ENCODE measurements around the gene ELOVL6. TPM values are rescaled to one million over a fixed set of nuclear protein-coding genes. Genes with fewer than 3 reads are reported as not detected.

Gene ELOVL6
- total and polyA plus RNA-seq, 10 of the 15 experiments (the other 5 are each of a cell fraction or from before 2014, with no cell fraction given) = 3.9 to 33.5 (median 8.1) TPM

GRCh38 chr4:110107866-110108265, 90.5 kb downstream of the ELOVL6 start (continued):
- TF ChIP-seq EP300 (IDR thresholded peaks at IDR 0.05; ENCODE audit: borderline replicate concordance in 1 of 2, control insufficient read depth in 1 of 2, low read depth in 2 of 2, low read length in 2 of 2) (no peak), POLR2A (IDR thresholded peaks at IDR 0.05; ENCODE audit: low read depth, low read length) (no peak), ZZZ3 (IDR thresholded peaks at IDR 0.05; ENCODE audit: control insufficient read depth, insufficient read length, low read depth) (no peak), NFYB (IDR thresholded peaks at IDR 0.05; ENCODE audit: insufficient read depth, low read depth, low read length) (no peak), TCF3 (IDR thresholded peaks at IDR 0.05; ENCODE audit: borderline replicate concordance, insufficient read depth, low read depth, low read length) (no peak), PBX3 (IDR thresholded peaks at IDR 0.05; ENCODE audit: insufficient replicate concordance, low read depth, low read length) (no peak)

DNA sequence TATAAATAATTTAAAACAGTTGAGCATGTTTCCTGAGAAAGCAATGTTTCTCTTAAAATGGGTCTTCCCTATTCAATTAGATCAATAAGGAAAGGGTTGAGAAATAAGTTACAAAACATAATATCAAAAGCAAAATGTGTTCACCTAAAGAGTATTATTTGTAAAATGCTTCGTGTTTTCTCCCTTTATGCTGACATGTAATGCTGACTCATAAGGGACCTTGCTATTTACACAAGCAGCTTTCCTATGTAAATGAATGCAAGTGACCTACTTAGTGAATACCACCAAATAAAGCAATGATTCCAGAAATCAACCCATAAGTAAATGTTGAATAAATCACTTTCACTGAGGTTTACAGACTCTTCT, 91.5 kb downstream of the ELOVL6 start:
- ChIA-PET POLR2A (no interaction called here), RAD21 (ENCODE audit: unreplicated experiment) (interaction anchor here (1.0 to 3.0 kb wide), 4 partner anchors 30 to 92 kb away, joined by 3 to 11 read pairs (median 4); no protein-coding TSS in a partner anchor), CTCF (interaction anchor here (1.4 to 3.5 kb wide), 2 partner anchors 51 to 56 kb away, joined by 4 to 22 read pairs; no protein-coding TSS in a partner anchor), SMC1A (ENCODE audit: uncharacterized antibody, unreplicated experiment) (interaction anchor here (1.4 to 2.4 kb wide), 2 partner anchors 13 to 48 kb away, joined by 3 to 8 read pairs; no protein-coding TSS in a partner anchor)
- peaks cover 26% of the 10 kb centered on the region for H3K4me1 ChIP-seq (ENCODE audit: control insufficient read depth, insufficient read depth, low read length)
- 4% methylated on average over 1 of the region's 1 CpG for WGBS (ENCODE audit: insufficient coverage, insufficient replicate concordance, low lambda C conversion rate, missing lambda C conversion rate)
- H3K36me3 ChIP-seq (ENCODE audit: control insufficient read depth in 2 of 2, insufficient read depth in 2 of 2, low read length in 1 of 2) = no peaks in the 10 kb centered on the region
- H4K20me1 ChIP-seq (ENCODE audit: control insufficient read depth, insufficient read depth) = no peaks in the 10 kb centered on the region
- peak overlapping the region; percentile 37 for H2AFZ ChIP-seq (ENCODE audit: control insufficient read depth, low read depth, low read length)
- H3K4me3 ChIP-seq = no peak overlapping the region
- in situ Hi-C loops (cut with MboI) = no loop called here
- no peaks in the 10 kb centered on the region for H3K9me3 ChIP-seq (replicated peaks; ENCODE audit: control insufficient read depth, insufficient read depth, low read length)
- H3K4me2 ChIP-seq (ENCODE audit: control insufficient read depth, insufficient read depth) = peak overlapping the region; percentile 57
- ATAC-seq (peak; percentile 79), DNase-seq (ENCODE audit: low read depth, low spot score) (no peak), FAIRE-seq (peak; percentile 35)
- H3K79me2 ChIP-seq (ENCODE audit: control insufficient read depth, insufficient read depth, low read length) = no peaks in the 10 kb centered on the region
- intact Hi-C loops (cut with micrococcal nuclease; ENCODE audit: unreplicated experiment) = loop anchor here (5.0 kb wide), 2 partner anchors 50 to 90 kb away; partner anchors contain the start of gene ELOVL6
- no peaks in the 10 kb centered on the region for H3K27me3 ChIP-seq (replicated peaks in 1 of 2; ENCODE audit: control insufficient read depth in 2 of 2, insufficient read depth in 2 of 2, low read length in 1 of 2)
- no TSS peak for BruUV-seq (replicated peaks)
- H3K27ac ChIP-seq (ENCODE audit: control insufficient read depth, insufficient read depth) = peak overlapping the region; percentile 14; the same call in 1 of the 2 replicates
- no peak overlapping the region for H3K9ac ChIP-seq (ENCODE audit: control insufficient read depth, insufficient read depth, low read length)
- 0 out of 2 replicates have a peak, but pooled peaks have one; percentile 15 for TF ChIP-seq TCF7 (IDR thresholded peaks at IDR 0.05; ENCODE audit: borderline replicate concordance)
- no peak for TF ChIP-seq ZNF24 (IDR thresholded peaks at IDR 0.05)
- no peak for TF ChIP-seq TARDBP (IDR thresholded peaks at IDR 0.05; ENCODE audit: borderline replicate concordance)
- TF ChIP-seq BACH1 (IDR thresholded peaks at IDR 0.05; ENCODE audit: borderline replicate concordance) = peak; percentile 55; the same call in 1 of the 2 replicates
- TF ChIP-seq ZNF274 (IDR thresholded peaks at IDR 0.05; ENCODE audit: insufficient read depth, insufficient read length) = no peak
- TF ChIP-seq NRF1 (conservative IDR thresholded peaks at IDR 0.05; ENCODE audit: low read depth, low read length) = no peak
- TF ChIP-seq EED (IDR thresholded peaks at IDR 0.05; ENCODE audit: low read depth) = no peak
- no peak for TF ChIP-seq CREB1 (IDR thresholded peaks at IDR 0.05; ENCODE audit: low read depth)
- no peak for TF ChIP-seq EZH2 (IDR thresholded peaks at IDR 0.05; ENCODE audit: borderline replicate concordance, control insufficient read depth, low read depth, low read length)
- no peak for TF ChIP-seq GATAD2B (conservative IDR thresholded peaks at IDR 0.05; ENCODE audit: low read depth)
- no peak for TF ChIP-seq SKIL (IDR thresholded peaks at IDR 0.05; ENCODE audit: low read depth, poor library complexity, severe bottlenecking)
- no peak for TF ChIP-seq SREBF1 (IDR thresholded peaks at IDR 0.05; ENCODE audit: low read length)
- no peak for TF ChIP-seq PML (IDR thresholded peaks at IDR 0.05; ENCODE audit: low read length)
- TF ChIP-seq NFYB (IDR thresholded peaks at IDR 0.05; ENCODE audit: insufficient read depth, low read depth, low read length) = no peak
